ENCODE results near the gene EIPR1. TPM values are rescaled to one million over a fixed set of nuclear protein-coding genes. Genes with fewer than 3 reads are reported as not detected.

Gene EIPR1
- total RNA-seq, 1 experiment from 2014 or later, result 36.9 TPM

GRCh38 chr2:3223080-3223923 lies 154.3 kb downstream of the EIPR1 start:
- intact Hi-C loops (cut with micrococcal nuclease; ENCODE audit: unreplicated experiment), result no loop called here
- Mint-ChIP-seq H3K27me3 (ENCODE audit: insufficient read depth, unreplicated experiment) (no peaks in the 10 kb centered on the region), H3K4me3 (ENCODE audit: unreplicated experiment) (no peak overlapping the region), H3K36me3 (ENCODE audit: insufficient read depth, unreplicated experiment) (peaks cover 5% of the 10 kb centered on the region), H3K27ac (ENCODE audit: unreplicated experiment) (no peak overlapping the region), H3K9me3 (ENCODE audit: unreplicated experiment) (peaks cover 25% of the 10 kb centered on the region), H3K4me1 (ENCODE audit: low read depth, unreplicated experiment) (no peaks in the 10 kb centered on the region)
- no TSS peak for BruUV-seq (replicated peaks)
- DNase-seq, result no peak
- Histone ChIP-seq H3K9me3 (no peaks in the 10 kb centered on the region; the same call in 1 of the 2 replicates), H3K4me1 (no peaks in the 10 kb centered on the region), H3K27me3 (replicated peaks; ENCODE audit: control insufficient read depth, insufficient read depth, low read length) (no peaks in the 10 kb centered on the region), H3K36me3 (ENCODE audit: control insufficient read depth, insufficient read depth, low read length) (no peaks in the 10 kb centered on the region; the same call in 1 of the 2 replicates), H3K4me3 (ENCODE audit: low read depth, low read length) (no peak overlapping the region)
- POLR2A ChIA-PET, result no interaction called here
- CTCF ChIA-PET, result no interaction called here
- no peak for TF ChIP-seq CTCF (IDR thresholded peaks at IDR 0.05; ENCODE audit: insufficient read depth in 1 of 2, low read depth in 1 of 2, low read length in 1 of 2, severe bottlenecking in 1 of 2, unreplicated experiment in 1 of 2)

DNA sequence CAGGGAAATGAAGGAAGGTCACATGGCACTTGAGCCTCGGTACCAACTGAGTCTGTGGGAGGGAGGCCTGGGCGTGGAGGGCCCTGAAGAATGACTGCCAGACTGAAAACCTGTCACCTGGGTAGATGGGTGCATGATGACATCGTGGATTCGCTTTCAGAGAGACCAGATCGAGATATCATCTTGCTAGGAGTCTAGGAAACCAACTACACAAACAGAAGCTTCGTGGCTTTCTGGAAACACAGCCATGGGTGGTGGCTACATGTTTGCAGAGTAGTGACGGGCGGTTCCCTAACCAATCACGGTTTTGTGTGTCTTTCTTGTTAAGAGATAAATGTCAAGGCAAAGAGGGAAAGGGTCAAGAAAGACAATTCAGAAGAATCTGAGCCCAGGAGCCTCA lies 155.0 kb downstream of the EIPR1 start:
- H3K9me3 ChIP-seq, result no peaks in the 10 kb centered on the region; the same call in 1 of the 2 replicates
- Mint-ChIP-seq H3K27me3 (ENCODE audit: insufficient read depth, unreplicated experiment) (no peaks in the 10 kb centered on the region), H3K27ac (ENCODE audit: unreplicated experiment) (no peak overlapping the region), H3K4me1 (ENCODE audit: low read depth, unreplicated experiment) (no peaks in the 10 kb centered on the region), H3K4me3 (ENCODE audit: unreplicated experiment) (no peak overlapping the region), H3K36me3 (ENCODE audit: insufficient read depth, unreplicated experiment) (peaks cover 5% of the 10 kb centered on the region), H3K9me3 (ENCODE audit: unreplicated experiment) (peaks cover 25% of the 10 kb centered on the region)
- H3K4me1 ChIP-seq, result no peaks in the 10 kb centered on the region
- BruUV-seq (replicated peaks), result no TSS peak
- DNase-seq, result no peak
- intact Hi-C loops (cut with micrococcal nuclease; ENCODE audit: unreplicated experiment), result no loop called here
- no peaks in the 10 kb centered on the region for H3K27me3 ChIP-seq (replicated peaks; ENCODE audit: control insufficient read depth, insufficient read depth, low read length)
- CTCF ChIA-PET, result no interaction called here
- no peak for TF ChIP-seq CTCF (IDR thresholded peaks at IDR 0.05; ENCODE audit: insufficient read depth in 1 of 2, low read depth in 1 of 2, low read length in 1 of 2, severe bottlenecking in 1 of 2, unreplicated experiment in 1 of 2)
- POLR2A ChIA-PET, result no interaction called here
- H3K4me3 ChIP-seq (ENCODE audit: low read depth, low read length), result no peak overlapping the region
- no peaks in the 10 kb centered on the region; the same call in 1 of the 2 replicates for H3K36me3 ChIP-seq (ENCODE audit: control insufficient read depth, insufficient read depth, low read length)

DNA sequence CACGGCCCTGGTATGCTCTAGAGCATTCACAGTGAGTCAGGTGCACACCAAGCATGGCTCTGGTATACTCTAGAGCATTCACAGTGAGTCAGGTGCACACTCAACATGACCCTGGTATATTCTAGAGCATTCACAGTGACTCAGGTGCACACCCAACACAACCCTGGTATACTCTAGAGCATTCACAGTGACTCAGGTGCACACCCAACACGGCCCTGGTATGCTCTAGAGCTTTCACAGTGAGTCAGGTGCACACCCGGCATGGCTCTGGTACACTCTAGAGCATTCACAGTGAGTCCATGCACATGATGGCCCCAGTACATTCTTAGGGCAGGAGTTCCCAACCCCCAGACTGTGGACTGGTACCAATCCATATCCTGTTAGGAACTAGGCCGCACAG lies 158.1 kb downstream of the EIPR1 start:
- Mint-ChIP-seq H3K9me3 (ENCODE audit: unreplicated experiment) (no peaks in the 10 kb centered on the region), H3K27ac (ENCODE audit: unreplicated experiment) (no peak overlapping the region), H3K36me3 (ENCODE audit: insufficient read depth, unreplicated experiment) (peaks cover 5% of the 10 kb centered on the region), H3K4me1 (ENCODE audit: low read depth, unreplicated experiment) (no peaks in the 10 kb centered on the region), H3K27me3 (ENCODE audit: insufficient read depth, unreplicated experiment) (no peaks in the 10 kb centered on the region), H3K4me3 (ENCODE audit: unreplicated experiment) (no peak overlapping the region)
- intact Hi-C loops (cut with micrococcal nuclease; ENCODE audit: unreplicated experiment), result no loop called here
- CTCF ChIA-PET, result no interaction called here
- Histone ChIP-seq H3K4me3 (ENCODE audit: low read depth, low read length) (no peak overlapping the region), H3K27me3 (replicated peaks; ENCODE audit: control insufficient read depth, insufficient read depth, low read length) (no peaks in the 10 kb centered on the region), H3K9me3 (no peaks in the 10 kb centered on the region), H3K4me1 (no peaks in the 10 kb centered on the region), H3K36me3 (ENCODE audit: control insufficient read depth, insufficient read depth, low read length) (no peaks in the 10 kb centered on the region; the same call in 1 of the 2 replicates)
- POLR2A ChIA-PET, result no interaction called here
- TF ChIP-seq CTCF (IDR thresholded peaks at IDR 0.05; ENCODE audit: insufficient read depth in 1 of 2, low read depth in 1 of 2, low read length in 1 of 2, severe bottlenecking in 1 of 2, unreplicated experiment in 1 of 2), result no peak
- BruUV-seq (replicated peaks), result no TSS peak
- no peak for DNase-seq
